IMR-90 (cell line): ENCODE results near the gene CNTFR. TPM values are rescaled to one million over a fixed set of nuclear protein-coding genes. Genes with fewer than 3 reads are reported as not detected.

ENCODE experiments used
- ATAC-seq: fragments of 200-7000 bp; cut with Tn5 transposase; 2 replicates; pipeline ENCODE4 v1.9.1; 2020; ENCODE audit warnings: low read depth, mild to moderate bottlenecking, moderate library complexity
- BruUV-seq: library from RNA; stranded (reverse); fragments of 400-500 nt; replicated peaks from 2 replicates; lab custom pipeline; 2021; lab: Mats Ljungman, UMichigan
- CTCF ChIA-PET: fragments of 300-600 bp; formaldehyde crosslinking; extraction: SDS; loops from one replicate; lab custom pipeline; 2021; ENCODE audit warnings: antibody characterized with exemption; lab: Yijun Ruan, JAX
- POLR2A ChIA-PET: fragments of 300-600 bp; sonication (Branson Sonifier 250); formaldehyde crosslinking; loops from one replicate; lab custom pipeline; 2022; ENCODE audit warnings: antibody characterized with exemption; ENCODE audit not compliant: unreplicated experiment; lab: Charles Lee
- DNase-seq: peaks from one replicate; pipeline ENCODE4 v3.0.0; 2013
- H2AFZ ChIP-seq: replicated peaks from 2 replicates; pipeline ENCODE3; 2013; ENCODE audit warnings: low read length, mild to moderate bottlenecking; ENCODE audit not compliant: poor library complexity
- H2AK5ac ChIP-seq: 2 replicates; pipeline ENCODE4 v1.6.1; 2013; ENCODE audit warnings: low read depth, low read length, inconsistent platforms
- H2AK9ac ChIP-seq: replicated peaks from 2 replicates; pipeline ENCODE3; 2013; ENCODE audit warnings: mild to moderate bottlenecking, low read depth, low read length, moderate library complexity; ENCODE audit not compliant: poor library complexity
- H2BK120ac ChIP-seq: 2 replicates; pipeline ENCODE4 v1.6.1; 2013; ENCODE audit warnings: low read depth, low read length, inconsistent platforms
- H2BK15ac ChIP-seq: 3 replicates; pipeline ENCODE4 v1.6.1; 2013; ENCODE audit warnings: low read depth, low read length, inconsistent platforms
- H2BK20ac ChIP-seq: 2 replicates; pipeline ENCODE4 v1.6.1; 2013; ENCODE audit warnings: low read depth, mild to moderate bottlenecking, inconsistent platforms, low read length, moderate library complexity
- H2BK5ac ChIP-seq: 2 replicates; pipeline ENCODE4 v1.6.1; 2013; ENCODE audit warnings: mild to moderate bottlenecking, low read depth, low read length, inconsistent platforms; ENCODE audit not compliant: poor library complexity, severe bottlenecking
- H3K14ac ChIP-seq: replicated peaks from 2 replicates; pipeline ENCODE4 v1.6.1; 2013; ENCODE audit warnings: low read depth, low read length, inconsistent platforms
- H3K18ac ChIP-seq: 2 replicates; pipeline ENCODE4 v1.6.1; 2013; ENCODE audit warnings: low read depth, low read length, control low read depth
- H3K23ac ChIP-seq: 2 replicates; pipeline ENCODE4 v1.6.1; 2013; ENCODE audit warnings: low read depth, low read length, inconsistent platforms
- H3K27ac ChIP-seq: 2 replicates; pipeline ENCODE4 v1.5.1; 2013; ENCODE audit warnings: mild to moderate bottlenecking, control low read depth, low read length; ENCODE audit not compliant: insufficient read depth
- H3K27me3 ChIP-seq: 2 replicates; pipeline ENCODE4 v1.6.1; 2013; ENCODE audit warnings: low read length; ENCODE audit not compliant: control insufficient read depth, insufficient read depth
- H3K36me3 ChIP-seq: 2 replicates; pipeline ENCODE4 v1.6.1; 2013; ENCODE audit warnings: low read length, mixed read lengths; ENCODE audit not compliant: control insufficient read depth, insufficient read depth
- H3K4ac ChIP-seq: 2 replicates; pipeline ENCODE4 v1.6.1; 2013; ENCODE audit warnings: low read depth, low read length, inconsistent platforms
- H3K4me1 ChIP-seq: 2 replicates; pipeline ENCODE4 v1.6.1; 2013; ENCODE audit warnings: low read length, mixed read lengths; ENCODE audit not compliant: control insufficient read depth, insufficient read depth
- H3K4me2 ChIP-seq: 2 replicates; pipeline ENCODE4 v1.6.1; 2013; ENCODE audit warnings: low read depth, mild to moderate bottlenecking, control low read depth, low read length, moderate library complexity
- H3K4me3 ChIP-seq: 2 replicates; pipeline ENCODE4 v1.5.1; 2013; ENCODE audit warnings: low read depth, mild to moderate bottlenecking, control low read depth, low read length, moderate library complexity; ENCODE audit not compliant: insufficient read depth
- H3K56ac ChIP-seq: 2 replicates; pipeline ENCODE4 v1.6.1; 2013; ENCODE audit warnings: low read length, inconsistent platforms; ENCODE audit not compliant: insufficient read depth; ENCODE audit errors: extremely low read depth
- H3K79me1 ChIP-seq, 2 experiments: 2 replicates each; pipeline ENCODE4 v1.6.1; 2013; ENCODE audit warnings: low read length in 2 of 2, inconsistent platforms in 1 of 2, low read depth in 1 of 2
- H3K9ac ChIP-seq: 2 replicates; pipeline ENCODE4 v1.6.1; 2013; ENCODE audit warnings: low read depth, low read length, control low read depth
- H3K9me1 ChIP-seq: 2 replicates; pipeline ENCODE4 v1.6.1; 2013; ENCODE audit warnings: low read length, inconsistent platforms; ENCODE audit not compliant: insufficient read depth
- H3K9me3 ChIP-seq: 2 replicates; pipeline ENCODE4 v1.6.1; 2013; ENCODE audit warnings: low read length; ENCODE audit not compliant: control insufficient read depth, insufficient read depth
- H4K20me1 ChIP-seq: 2 replicates; pipeline ENCODE4 v1.6.1; 2013; ENCODE audit warnings: low read length, inconsistent platforms; ENCODE audit not compliant: insufficient read depth
- H4K5ac ChIP-seq: 2 replicates; pipeline ENCODE4 v1.6.1; 2013; ENCODE audit warnings: mild to moderate bottlenecking, low read depth, low read length, control low read depth
- H4K8ac ChIP-seq, 2 experiments: 2 replicates each; pipeline ENCODE4 v1.6.1; 2013; ENCODE audit warnings: low read depth in 2 of 2, low read length in 2 of 2, control low read depth in 1 of 2, inconsistent platforms in 1 of 2
- H4K91ac ChIP-seq: 2 replicates; pipeline ENCODE4 v1.6.1; 2013; ENCODE audit warnings: low read depth, low read length, inconsistent platforms; ENCODE audit not compliant: insufficient read depth
- CTCF ChIP-seq: conservative IDR thresholded peaks from 2 replicates; pipeline ENCODE4 v1.5.1; 2012; ENCODE audit warnings: mild to moderate bottlenecking, low read depth, low read length, improper control_type of control experiment
- FOS ChIP-seq: fragments of 150-350 bp; IDR thresholded peaks from 2 replicates; pipeline ENCODE4 v1.6.1; 2016; ENCODE audit warnings: low read depth, low read length
- MAFK ChIP-seq: IDR thresholded peaks from 2 replicates; pipeline ENCODE4 v1.6.1; 2012; ENCODE audit warnings: low read depth, low read length, improper control_type of control experiment
- MAZ ChIP-seq: IDR thresholded peaks from 2 replicates; pipeline ENCODE4 v1.6.1; 2012; ENCODE audit warnings: low read depth, mild to moderate bottlenecking, low read length, improper control_type of control experiment, moderate library complexity, borderline replicate concordance
- MXI1 ChIP-seq: IDR thresholded peaks from 2 replicates; pipeline ENCODE4 v1.6.1; 2012; ENCODE audit warnings: low read depth, mild to moderate bottlenecking, low read length, moderate library complexity, borderline replicate concordance
- RAD21 ChIP-seq: IDR thresholded peaks from 2 replicates; pipeline ENCODE4 v1.6.1; 2012; ENCODE audit warnings: low read length, improper control_type of control experiment
- RCOR1 ChIP-seq: IDR thresholded peaks from 2 replicates; pipeline ENCODE4 v1.6.1; 2012; ENCODE audit warnings: mild to moderate bottlenecking, low read length, improper control_type of control experiment; ENCODE audit not compliant: insufficient replicate concordance
- SMC3 ChIP-seq: fragments of 150-350 bp; IDR thresholded peaks from 2 replicates; pipeline ENCODE4 v1.6.1; 2016; ENCODE audit warnings: low read depth, mild to moderate bottlenecking, antibody characterized with exemption, low read length, moderate library complexity
- USF2 ChIP-seq: fragments of 150-350 bp; IDR thresholded peaks from 2 replicates; pipeline ENCODE4 v1.6.1; 2017; ENCODE audit warnings: mild to moderate bottlenecking, antibody characterized with exemption, low read length, low read depth
- WGBS, 2 experiments: methylation state at CpG; one replicate each; pipeline versions ENCODE4 v1.1.5 to v1.1.7; 2013; ENCODE audit warnings: missing lambda C conversion rate in 2 of 2; ENCODE audit not compliant: insufficient read length in 1 of 2; ENCODE audit errors: extremely low coverage in 2 of 2; 5-methylcytosine and 5-hydroxymethylcytosine counted together
- dilution Hi-C: fragments of 300-500 bp; cut with HindIII; formaldehyde crosslinking; loops from one replicate; pipeline ENCODE4 v1.14.3; 2018; ENCODE audit warnings: low sequenced_read_pairs; ENCODE audit not compliant: unreplicated experiment
- in situ Hi-C: fragments of 300-500 bp; cut with MboI; formaldehyde crosslinking; loops from 3 replicates; pipeline ENCODE4 v1.14.3; 2019; ENCODE audit warnings: low sequenced_read_pairs, inconsistent platforms, mixed read lengths
- intact Hi-C: fragments of 100-400 bp; cut with micrococcal nuclease; formaldehyde crosslinking; loops from 2 replicates; pipeline ENCODE4 v1.10.0; 2022
- polyA plus RNA-seq, 3 experiments: library from polyadenylated mRNA; depleted of rRNA; stranded (reverse); fragments of >200 nt; gene quantifications; 2 replicates each; pipeline ENCODE4 v1.2.3, GENCODE V29; 2012; ENCODE audit warnings: low replicate concordance in 1 of 3
- total RNA-seq: library from RNA; depleted of rRNA; stranded (reverse); fragments of >200 nt; gene quantifications from 2 replicates; pipeline ENCODE4 v1.2.3, GENCODE V29; 2012

Gene CNTFR
- total and polyA plus RNA-seq, 2 of the 4 experiments (the other 2 are of a cell fraction), result not detected

GRCh38 chr9:34558919-34559623, 30.5 kb downstream of the CNTFR start:
- H2BK5ac ChIP-seq, result no peak overlapping the region
- H3K56ac ChIP-seq, result no peak overlapping the region
- no peak overlapping the region; the same call in 1 of the 2 replicates for H3K4me2 ChIP-seq
- H2AFZ ChIP-seq, result no peak overlapping the region
- H2AK5ac ChIP-seq, result no peak overlapping the region
- no peak overlapping the region for H2BK15ac ChIP-seq
- in situ Hi-C loops, result no loop called here
- WGBS, 2 experiments, result 71% methylated on average over 1 of the region's 17 CpGs; no CpG with 5 or more reads in 1 of the 2 experiments
- no TSS peak for BruUV-seq
- H4K91ac ChIP-seq, result no peak overlapping the region
- no peak overlapping the region for H3K9ac ChIP-seq
- no peak for DNase-seq
- peaks cover 3% of the 10 kb centered on the region; the same call in 1 of the 2 replicates for H3K9me3 ChIP-seq
- TF ChIP-seq MAZ (no peak), RCOR1 (no peak), CTCF (no peak), MAFK (no peak), FOS (no peak), USF2 (no peak), MXI1 (no peak), RAD21 (no peak), SMC3 (no peak)
- dilution Hi-C loops, result no loop called here
- peaks cover 9% of the 10 kb centered on the region; the same call in 1 of the 2 replicates for H3K4me1 ChIP-seq
- no peak overlapping the region for H3K14ac ChIP-seq
- H3K4me3 ChIP-seq, result no peak overlapping the region
- H3K36me3 ChIP-seq, result no peaks in the 10 kb centered on the region
- H3K9me1 ChIP-seq, result no peaks in the 10 kb centered on the region
- intact Hi-C loops, result no loop called here
- no peak overlapping the region for H2BK20ac ChIP-seq
- no peak overlapping the region for H3K18ac ChIP-seq
- no peak overlapping the region for H3K23ac ChIP-seq
- H4K8ac ChIP-seq, result no peak overlapping the region
- no peak overlapping the region for H4K5ac ChIP-seq
- POLR2A ChIA-PET, result no interaction called here
- CTCF ChIA-PET, result interaction anchor here (2.3 kb wide), 1 partner anchor 11 kb away, joined by 6 read pairs; no protein-coding TSS in a partner anchor
- no peak overlapping the region for H3K27ac ChIP-seq
- H2BK120ac ChIP-seq, result no peak overlapping the region
- H4K20me1 ChIP-seq, result no peaks in the 10 kb centered on the region
- H2AK9ac ChIP-seq, result no peak overlapping the region
- H3K79me1 ChIP-seq, result no peaks in the 10 kb centered on the region
- ATAC-seq, result no peak
- no peak overlapping the region for H3K4ac ChIP-seq
- H3K27me3 ChIP-seq, result peaks cover 58% of the 10 kb centered on the region
